Loucy (cell line): ENCODE measurements around the gene ZNF785.

ENCODE experiments used
- H2AFZ ChIP-seq: fragments of 200-600 bp; sonication (generic); 2 replicates; pipeline ENCODE4 v1.6.0; 2016; ENCODE audit warnings: antibody characterized with exemption, mild to moderate bottlenecking, low read length, moderate library complexity
- H3F3A ChIP-seq: fragments of 200-600 bp; 2 replicates; pipeline ENCODE4 v1.6.0; 2016; ENCODE audit warnings: antibody characterized with exemption, low read depth, mild to moderate bottlenecking
- H3K27me3 ChIP-seq: fragments of 200-600 bp; sonication (generic); 2 replicates; pipeline ENCODE4 v1.6.1; 2014; ENCODE audit warnings: low read length, mild to moderate bottlenecking; ENCODE audit not compliant: insufficient read depth, poor library complexity, severe bottlenecking
- H3K36me3 ChIP-seq: fragments of 200-600 bp; sonication (generic); 2 replicates; pipeline ENCODE4 v1.6.1; 2016; ENCODE audit warnings: low read length; ENCODE audit not compliant: insufficient read depth
- H3K4me1 ChIP-seq: fragments of 200-600 bp; sonication (generic); 2 replicates; pipeline ENCODE4 v1.5.1; 2014; ENCODE audit warnings: low read length, mild to moderate bottlenecking; ENCODE audit not compliant: insufficient read depth, poor library complexity, severe bottlenecking
- H3K4me2 ChIP-seq: fragments of 200-600 bp; sonication (generic); 2 replicates; pipeline ENCODE4 v1.6.0; 2014; ENCODE audit warnings: antibody characterized with exemption, low read length, low read depth, mild to moderate bottlenecking; ENCODE audit not compliant: poor library complexity, severe bottlenecking
- H3K4me3 ChIP-seq: fragments of 200-600 bp; sonication (generic); 2 replicates; pipeline ENCODE4 v1.5.1; 2014; ENCODE audit warnings: low read length, mild to moderate bottlenecking, mixed read lengths; ENCODE audit not compliant: poor library complexity, severe bottlenecking
- H3K79me2 ChIP-seq: fragments of 200-600 bp; sonication (generic); 2 replicates; pipeline ENCODE4 v1.6.1; 2014; ENCODE audit warnings: low read length; ENCODE audit not compliant: insufficient read depth
- H3K9ac ChIP-seq: fragments of 200-600 bp; sonication (generic); 2 replicates; pipeline ENCODE4 v1.6.0; 2014; ENCODE audit warnings: mild to moderate bottlenecking, low read depth, low read length, moderate library complexity; ENCODE audit not compliant: poor library complexity, severe bottlenecking
- H3K9me2 ChIP-seq: fragments of 200-600 bp; sonication (generic); replicated peaks from 2 replicates; pipeline ENCODE4 v1.6.1; 2016; ENCODE audit warnings: low read depth, low read length, mixed read lengths
- H3K9me3 ChIP-seq: fragments of 200-600 bp; sonication (generic); 2 replicates; pipeline ENCODE4 v1.6.1; 2014; ENCODE audit warnings: mild to moderate bottlenecking, antibody characterized with exemption, low read length, low read depth; ENCODE audit not compliant: insufficient read depth
- H4K20me1 ChIP-seq: fragments of 200-600 bp; sonication (generic); 2 replicates; pipeline ENCODE4 v1.6.0; 2014; ENCODE audit warnings: antibody characterized with exemption, low read length, mild to moderate bottlenecking; ENCODE audit not compliant: insufficient read depth, poor library complexity, severe bottlenecking
- EZH2phosphoT487 ChIP-seq: fragments of 200-600 bp; IDR thresholded peaks from 2 replicates; pipeline ENCODE4 v1.6.1; 2018; ENCODE audit warnings: antibody characterized with exemption, mild to moderate bottlenecking, moderate library complexity, borderline replicate concordance
- TF ChIP-seq, protein P1 (sequence below): fragments of 200-600 bp; sonication (generic); conservative IDR thresholded peaks from 2 replicates; pipeline ENCODE4 v1.5.1; 2014; ENCODE audit warnings: mild to moderate bottlenecking, antibody characterized with exemption, low read length

Gene ZNF785

DNA sequence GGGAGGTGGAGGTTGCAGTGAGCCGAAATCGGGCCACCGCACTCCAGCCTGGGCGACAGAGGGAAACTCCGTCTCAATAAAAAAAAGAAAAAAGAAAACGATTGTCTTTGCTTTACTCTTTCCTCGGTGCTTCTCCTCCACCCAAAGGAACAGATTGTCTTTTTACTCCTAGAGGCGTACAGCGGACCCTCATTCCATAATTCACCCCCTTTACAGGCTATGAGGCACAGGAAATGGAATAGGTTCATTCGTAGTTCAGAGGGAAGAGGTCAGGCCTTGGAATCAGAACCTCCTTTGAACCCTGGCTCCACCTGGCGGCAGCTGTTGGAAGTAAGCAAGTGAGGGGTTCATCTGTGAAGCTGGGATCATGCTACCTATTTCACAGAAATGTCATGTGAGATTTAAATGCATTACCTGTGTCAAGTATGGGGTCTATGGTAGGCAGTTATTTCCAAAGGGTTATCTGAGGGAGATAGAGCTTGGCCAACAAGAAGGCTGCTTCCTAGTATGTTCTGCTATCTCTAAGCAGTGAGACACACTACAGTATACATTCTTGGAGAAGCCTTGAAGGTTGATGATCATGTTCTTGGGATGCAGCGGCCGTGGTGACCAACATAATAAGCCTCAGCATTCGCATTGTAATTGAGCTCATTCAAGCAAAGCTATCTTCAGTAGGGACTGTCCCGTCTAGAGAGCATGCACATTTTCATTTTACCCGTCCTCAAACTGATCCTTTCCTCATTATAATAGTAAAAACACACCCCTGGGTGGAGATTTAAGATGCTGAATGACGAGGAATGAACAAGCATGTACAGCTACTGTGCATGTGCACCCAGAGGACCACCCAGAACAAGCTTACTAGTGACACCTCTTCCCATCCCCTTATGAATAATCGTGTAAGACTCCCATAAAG lies 43.4 kb upstream of the ZNF785 start:
- Histone ChIP-seq H3K4me2 (peak overlapping the region; percentile 55), H3K9me3 (no peaks in the 10 kb centered on the region), H2AFZ (peak overlapping the region; percentile 77; the same call in 1 of the 2 replicates), H3K9ac (no peak overlapping the region), H3K9me2 (no peaks in the 10 kb centered on the region), H3K36me3 (no peaks in the 10 kb centered on the region), H3K79me2 (no peaks in the 10 kb centered on the region), H3K4me1 (peaks cover 3% of the 10 kb centered on the region), H3F3A (no peaks in the 10 kb centered on the region), H3K4me3 (peak overlapping the region; percentile 25), H4K20me1 (no peaks in the 10 kb centered on the region), H3K27me3 (no peaks in the 10 kb centered on the region)
- TF ChIP-seq, protein P1, sequence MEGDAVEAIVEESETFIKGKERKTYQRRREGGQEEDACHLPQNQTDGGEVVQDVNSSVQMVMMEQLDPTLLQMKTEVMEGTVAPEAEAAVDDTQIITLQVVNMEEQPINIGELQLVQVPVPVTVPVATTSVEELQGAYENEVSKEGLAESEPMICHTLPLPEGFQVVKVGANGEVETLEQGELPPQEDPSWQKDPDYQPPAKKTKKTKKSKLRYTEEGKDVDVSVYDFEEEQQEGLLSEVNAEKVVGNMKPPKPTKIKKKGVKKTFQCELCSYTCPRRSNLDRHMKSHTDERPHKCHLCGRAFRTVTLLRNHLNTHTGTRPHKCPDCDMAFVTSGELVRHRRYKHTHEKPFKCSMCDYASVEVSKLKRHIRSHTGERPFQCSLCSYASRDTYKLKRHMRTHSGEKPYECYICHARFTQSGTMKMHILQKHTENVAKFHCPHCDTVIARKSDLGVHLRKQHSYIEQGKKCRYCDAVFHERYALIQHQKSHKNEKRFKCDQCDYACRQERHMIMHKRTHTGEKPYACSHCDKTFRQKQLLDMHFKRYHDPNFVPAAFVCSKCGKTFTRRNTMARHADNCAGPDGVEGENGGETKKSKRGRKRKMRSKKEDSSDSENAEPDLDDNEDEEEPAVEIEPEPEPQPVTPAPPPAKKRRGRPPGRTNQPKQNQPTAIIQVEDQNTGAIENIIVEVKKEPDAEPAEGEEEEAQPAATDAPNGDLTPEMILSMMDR = peak; percentile 93
- TF ChIP-seq EZH2phosphoT487 = no peak

- Histone ChIP-seq H3K9me2 (no peaks in the 10 kb centered on the region), H3K9ac (no peak overlapping the region), H3K4me3 (no peak overlapping the region), H3K4me2 (no peak overlapping the region), H3F3A (no peaks in the 10 kb centered on the region), H3K4me1 (no peaks in the 10 kb centered on the region), H3K79me2 (no peaks in the 10 kb centered on the region), H4K20me1 (no peaks in the 10 kb centered on the region), H3K36me3 (no peaks in the 10 kb centered on the region), H2AFZ (no peak overlapping the region), H3K27me3 (no peaks in the 10 kb centered on the region), H3K9me3 (no peaks in the 10 kb centered on the region)
- TF ChIP-seq EZH2phosphoT487 = no peak
- TF ChIP-seq, protein P1 = no peak
Measured at GRCh38 chr16:30626236-30626635, 40.7 kb upstream of the ZNF785 start.

- Histone ChIP-seq H3K4me1 (no peaks in the 10 kb centered on the region), H3K4me2 (no peak overlapping the region), H2AFZ (no peak overlapping the region), H3K36me3 (no peaks in the 10 kb centered on the region), H3K9ac (no peak overlapping the region), H4K20me1 (no peaks in the 10 kb centered on the region), H3K9me3 (no peaks in the 10 kb centered on the region), H3K79me2 (no peaks in the 10 kb centered on the region), H3F3A (no peaks in the 10 kb centered on the region), H3K4me3 (no peak overlapping the region), H3K27me3 (no peaks in the 10 kb centered on the region), H3K9me2 (no peaks in the 10 kb centered on the region)
- TF ChIP-seq, protein P1 = no peak
- no peak for TF ChIP-seq EZH2phosphoT487
Measured at GRCh38 chr16:30623536-30624283, 38.2 kb upstream of the ZNF785 start.
